Tibial nerve (tissue), 4 donors: ENCODE results near the gene CABLES1. TPM values are rescaled to one million over a fixed set of nuclear protein-coding genes. Genes with fewer than 3 reads are reported as not detected.

Experiments used
- DNase-seq, 2 donors: peaks; one replicate each; pipeline ENCODE4 v3.0.0-alpha.2; 2019; ENCODE audit warnings: low spot score in 2 of 2
- H3K27ac ChIP-seq, 4 donors: fragments of 200-600 bp; sonication (generic) in 3 of 4; one replicate each; pipeline ENCODE4 v1.5.1; 2017 to 2019; ENCODE audit warnings: mild to moderate bottlenecking in 1 of 4
- H3K27me3 ChIP-seq, 2 donors: fragments of 200-600 bp; sonication (generic) in 1 of 2; one replicate each; pipeline versions ENCODE4 v1.5.1 to v1.6.0; 2017 to 2019
- H3K36me3 ChIP-seq, 3 donors: fragments of 200-600 bp; sonication (generic); one replicate each; pipeline ENCODE4 v1.5.1; 2018 to 2019
- H3K4me1 ChIP-seq, 4 donors: fragments of 200-600 bp; sonication (generic) in 3 of 4; one replicate each; pipeline ENCODE4 v1.5.1; 2017 to 2019
- H3K4me3 ChIP-seq, 4 donors: fragments of 200-600 bp; sonication (generic) in 3 of 4; one replicate each; pipeline ENCODE4 v1.5.1; 2017 to 2019; ENCODE audit warnings: mild to moderate bottlenecking in 1 of 4, moderate library complexity in 1 of 4
- H3K9me3 ChIP-seq, 4 donors: fragments of 200-600 bp; sonication (generic) in 3 of 4; one replicate each; pipeline ENCODE4 v1.5.1; 2017 to 2019
- CTCF ChIP-seq, 5 experiments: fragments of 200-600 bp in 3 of 5; fragments of 450-650 bp in 2 of 5; sonication (generic) in 3 of 5; IDR thresholded peaks; one replicate each; pipeline ENCODE4 v1.5.1; 2016 to 2019; ENCODE audit warnings: antibody characterized with exemption in 5 of 5, mild to moderate bottlenecking in 3 of 5, moderate library complexity in 2 of 5
- EP300 ChIP-seq, 2 donors: sonication (generic); formaldehyde crosslinking; IDR thresholded peaks; one replicate each; pipeline ENCODE4 v1.6.1; 2017; ENCODE audit warnings: antibody characterized with exemption in 2 of 2, mild to moderate bottlenecking in 1 of 2
- POLR2A ChIP-seq, 2 donors: fragments of 450-650 bp; IDR thresholded peaks; one replicate each; pipeline ENCODE4 v1.6.1; 2017; ENCODE audit warnings: antibody characterized with exemption in 2 of 2, mild to moderate bottlenecking in 2 of 2, moderate library complexity in 2 of 2
- WGBS, 2 donors: methylation state at CpG; one replicate each; pipeline ENCODE4 v1.1.5; 2018; 5-methylcytosine and 5-hydroxymethylcytosine counted together
- total RNA-seq, 4 donors: library from RNA; depleted of rRNA; stranded (reverse); fragments of >200 nt; gene quantifications; one replicate each; pipeline ENCODE4 v1.1.0, GENCODE V29; 2016

The CABLES1 gene
- total RNA-seq, 4 donors from 2014 or later = 17.3 to 32.1 (median 21.2) TPM

DNA sequence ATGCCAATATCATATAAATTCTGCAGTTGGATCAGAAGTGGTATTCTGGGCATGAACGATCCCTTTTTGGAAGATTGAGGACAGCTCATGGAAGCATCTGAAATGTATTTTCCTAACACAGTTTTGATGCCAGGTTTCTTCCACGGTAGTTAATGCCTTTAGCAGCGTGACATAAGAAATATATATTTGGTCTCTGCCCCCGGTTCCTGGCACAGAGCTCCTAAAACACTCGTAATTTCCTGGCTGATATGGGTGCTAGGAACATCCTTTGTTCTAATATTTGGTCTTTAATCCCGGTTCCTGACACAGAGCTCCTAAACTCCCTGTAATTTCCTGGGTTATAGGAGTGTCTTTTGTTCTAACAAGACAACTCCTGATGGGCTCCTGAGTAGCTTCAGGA lies 8.2 kb upstream of the CABLES1 start:
- TF ChIP-seq EP300 (IDR thresholded peaks at IDR 0.05) (no peak), POLR2A (IDR thresholded peaks at IDR 0.05) (no peak)
- no peak overlapping the region for H3K4me3 ChIP-seq
- no peak overlapping the region for H3K27ac ChIP-seq
- H3K27me3 ChIP-seq = no peaks in the 10 kb centered on the region
- H3K36me3 ChIP-seq = no peaks in the 10 kb centered on the region
- 47 to 61% methylated on average over 6 of the region's 6 CpGs for WGBS, 2 donors
- no peaks in the 10 kb centered on the region for H3K9me3 ChIP-seq
- no peak for DNase-seq
- peaks cover 0 to 6% (median 0%) of the 10 kb centered on the region in 4 donors for H3K4me1 ChIP-seq

DNA sequence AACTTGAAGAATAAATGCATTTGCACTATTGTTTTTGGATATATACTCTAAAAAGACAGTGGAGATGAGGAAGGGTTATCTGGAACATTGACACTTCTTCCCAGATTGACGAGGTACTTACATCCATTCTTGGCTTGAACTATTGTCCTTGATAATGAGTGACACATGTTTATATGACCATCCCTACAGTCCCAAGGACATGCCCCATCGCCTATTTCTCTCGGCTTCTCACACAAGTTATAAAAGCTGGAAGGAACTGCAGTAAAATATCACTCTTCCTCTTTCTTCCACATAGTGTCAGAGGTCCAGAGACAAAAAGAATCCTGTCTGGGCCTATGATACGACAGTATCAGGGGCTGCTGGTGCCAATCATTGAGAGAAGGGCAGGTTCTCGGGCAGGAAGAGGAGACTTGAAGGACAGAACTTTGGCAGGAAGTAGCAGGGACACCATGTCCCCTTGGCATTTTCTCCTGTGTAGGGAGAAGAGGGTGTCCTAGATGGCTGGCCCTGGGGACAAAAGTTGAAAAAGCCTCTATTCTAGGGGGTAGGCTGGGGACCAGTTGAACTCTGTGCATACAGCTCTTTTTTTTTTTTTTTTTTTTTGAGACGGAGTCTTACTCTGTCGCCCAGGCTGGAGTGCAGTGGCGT lies 5.8 kb upstream of the CABLES1 start:
- Histone ChIP-seq H3K4me1 (peaks cover 0 to 12% (median 3%) of the 10 kb centered on the region in 4 donors), H3K36me3 (no peaks in the 10 kb centered on the region), H3K27ac (no peak overlapping the region), H3K4me3 (no peak overlapping the region), H3K9me3 (no peaks in the 10 kb centered on the region), H3K27me3 (no peaks in the 10 kb centered on the region)
- 78 to 82% methylated on average over 8 of the region's 8 CpGs for WGBS, 2 donors
- no peak for DNase-seq
- TF ChIP-seq EP300 (IDR thresholded peaks at IDR 0.05) = no peak

- TF ChIP-seq POLR2A (IDR thresholded peaks at IDR 0.05) (no peak), EP300 (IDR thresholded peaks at IDR 0.05) (peak in 1 of 2 donors; percentile 26), CTCF (IDR thresholded peaks at IDR 0.05) (peak; percentile 69 to 84 (median 81))
These were observed 3.5 kb upstream of the CABLES1 start for GRCh38 chr18:23131693-23132319.

DNA sequence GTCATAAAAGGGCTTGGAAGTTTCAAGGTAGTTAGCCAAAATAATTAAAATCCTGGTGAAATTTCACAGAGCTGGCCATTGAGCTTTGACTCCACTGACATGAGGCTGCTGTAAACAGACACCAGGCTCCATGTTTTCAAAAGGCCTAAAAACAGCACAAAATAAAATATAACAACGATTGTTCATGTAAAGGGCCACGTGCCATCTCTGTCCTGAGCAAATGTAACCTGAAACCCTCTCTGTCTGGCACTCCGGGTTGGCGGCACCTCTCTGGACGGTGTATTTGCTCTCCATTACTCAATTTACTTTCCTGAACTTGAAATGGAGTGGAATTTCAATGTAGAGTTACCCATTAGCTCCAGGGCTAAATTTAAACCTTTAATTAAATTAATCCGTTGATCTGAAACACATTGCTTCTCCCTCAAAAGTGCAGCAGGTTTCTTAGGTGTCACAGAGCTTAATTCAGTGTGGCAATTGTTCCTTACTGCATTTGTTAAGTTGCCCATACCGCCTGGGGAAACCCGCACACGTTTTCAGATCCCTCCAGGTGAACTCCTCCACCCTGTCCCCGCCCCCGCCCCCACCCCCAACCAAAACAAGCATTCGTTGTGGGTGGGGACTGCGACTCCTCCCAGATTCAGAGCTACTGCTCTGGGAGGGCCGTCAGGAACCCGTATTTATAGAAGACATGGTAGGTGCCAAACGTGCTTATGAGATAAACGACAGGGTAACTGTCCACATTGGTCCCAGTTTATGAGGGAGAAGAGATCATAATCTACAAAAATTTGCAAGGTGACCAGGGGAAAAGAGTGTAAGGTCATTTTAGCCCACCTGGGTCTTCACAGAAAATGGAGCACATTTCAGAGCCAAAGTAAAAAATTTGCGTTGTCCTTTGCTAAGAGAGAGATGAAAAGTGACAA lies 1.2 kb upstream of the CABLES1 start:
- TF ChIP-seq POLR2A (IDR thresholded peaks at IDR 0.05) = no peak
- no peak for TF ChIP-seq EP300 (IDR thresholded peaks at IDR 0.05)
- no peak for TF ChIP-seq CTCF (IDR thresholded peaks at IDR 0.05)
- WGBS, 2 donors = 62 to 63% methylated on average over 18 of the region's 18 CpGs
- H3K9me3 ChIP-seq = no peaks in the 10 kb centered on the region
- H3K27ac ChIP-seq = peak overlapping the region in 3 of 4 donors; percentile 78 to 92 (median 80)
- peaks cover 0 to 48% (median 21%) of the 10 kb centered on the region in 4 donors for H3K4me1 ChIP-seq
- H3K4me3 ChIP-seq = peak overlapping the region; percentile 46 to 77 (median 61)
- DNase-seq = no peak
- no peaks in the 10 kb centered on the region for H3K36me3 ChIP-seq
- H3K27me3 ChIP-seq = no peaks in the 10 kb centered on the region

More at GRCh38 chr18:23131693-23132319, 3.5 kb upstream of the CABLES1 start:
- Histone ChIP-seq H3K9me3 (no peaks in the 10 kb centered on the region), H3K27me3 (no peaks in the 10 kb centered on the region), H3K36me3 (no peaks in the 10 kb centered on the region), H3K4me1 (peaks cover 0 to 28% (median 12%) of the 10 kb centered on the region in 4 donors), H3K27ac (peak overlapping the region in 1 of 4 donors; percentile 14), H3K4me3 (no peak overlapping the region)
- WGBS, 2 donors = 20 to 24% methylated on average over 8 of the region's 8 CpGs
- DNase-seq = peak in 1 of 2 donors; percentile 96

GRCh38 chr18:23135550-23136325 lies 453 bp downstream of the CABLES1 start:
- Histone ChIP-seq H3K4me3 (peak overlapping the region; percentile 46 to 95 (median 72)), H3K36me3 (no peaks in the 10 kb centered on the region), H3K9me3 (no peaks in the 10 kb centered on the region), H3K27me3 (no peaks in the 10 kb centered on the region), H3K4me1 (peaks cover 0 to 51% (median 21%) of the 10 kb centered on the region in 4 donors), H3K27ac (peak overlapping the region; percentile 50 to 92 (median 84))
- TF ChIP-seq POLR2A (IDR thresholded peaks at IDR 0.05) = no peak
- TF ChIP-seq EP300 (IDR thresholded peaks at IDR 0.05) = no peak
- peak in 1 of 5 experiments; percentile 2 for TF ChIP-seq CTCF (IDR thresholded peaks at IDR 0.05)
- no peak for DNase-seq
- WGBS, 2 donors = 1% methylated on average over 19 to 79 of the region's 134 CpGs
